Prostate gland (tissue), 2 donors: Measurements from ENCODE around the gene COL4A2.

Experiments
- POLR2A ChIP-seq: fragments of 450-650 bp; IDR thresholded peaks from one replicate; pipeline ENCODE4 v1.6.1; 2016; ENCODE audit warnings: antibody characterized with exemption, mild to moderate bottlenecking
- POLR2AphosphoS5 ChIP-seq: sonication (generic); formaldehyde crosslinking; IDR thresholded peaks from one replicate; pipeline ENCODE4 v1.6.1; 2017; ENCODE audit warnings: antibody characterized with exemption
- TF ChIP-seq, protein P1 (sequence below), 4 experiments: fragments of 200-600 bp in 2 of 4; fragments of 450-650 bp in 2 of 4; sonication (generic) in 2 of 4; IDR thresholded peaks; 1 replicate in 3 of 4; 2 replicates in 1 of 4; pipeline ENCODE4 v1.5.1; 2016 to 2019; ENCODE audit warnings: antibody characterized with exemption in 4 of 4, mild to moderate bottlenecking in 2 of 4, moderate library complexity in 2 of 4

DNA sequence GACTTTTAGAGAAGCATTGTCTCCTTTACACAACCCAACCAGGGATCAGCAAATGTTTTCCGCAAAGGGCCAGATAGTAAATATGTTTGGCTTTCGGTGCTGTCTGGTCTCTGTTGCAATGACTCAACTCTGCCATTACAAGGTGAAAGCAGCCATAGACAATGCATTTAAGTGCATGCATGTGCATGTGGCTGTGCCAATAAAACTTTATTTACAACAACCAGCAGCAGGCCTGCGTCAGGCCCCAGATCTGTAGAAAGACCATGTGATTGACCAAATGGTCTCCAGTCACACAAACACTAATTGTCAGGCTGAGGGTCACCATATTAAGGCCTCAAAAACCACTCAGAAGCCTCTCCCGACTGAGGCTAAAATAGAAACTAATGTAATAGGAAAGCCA lies 246.3 kb downstream of the COL4A2 start:
- TF ChIP-seq POLR2A (no peak), POLR2AphosphoS5 (no peak)
- TF ChIP-seq, protein P1, sequence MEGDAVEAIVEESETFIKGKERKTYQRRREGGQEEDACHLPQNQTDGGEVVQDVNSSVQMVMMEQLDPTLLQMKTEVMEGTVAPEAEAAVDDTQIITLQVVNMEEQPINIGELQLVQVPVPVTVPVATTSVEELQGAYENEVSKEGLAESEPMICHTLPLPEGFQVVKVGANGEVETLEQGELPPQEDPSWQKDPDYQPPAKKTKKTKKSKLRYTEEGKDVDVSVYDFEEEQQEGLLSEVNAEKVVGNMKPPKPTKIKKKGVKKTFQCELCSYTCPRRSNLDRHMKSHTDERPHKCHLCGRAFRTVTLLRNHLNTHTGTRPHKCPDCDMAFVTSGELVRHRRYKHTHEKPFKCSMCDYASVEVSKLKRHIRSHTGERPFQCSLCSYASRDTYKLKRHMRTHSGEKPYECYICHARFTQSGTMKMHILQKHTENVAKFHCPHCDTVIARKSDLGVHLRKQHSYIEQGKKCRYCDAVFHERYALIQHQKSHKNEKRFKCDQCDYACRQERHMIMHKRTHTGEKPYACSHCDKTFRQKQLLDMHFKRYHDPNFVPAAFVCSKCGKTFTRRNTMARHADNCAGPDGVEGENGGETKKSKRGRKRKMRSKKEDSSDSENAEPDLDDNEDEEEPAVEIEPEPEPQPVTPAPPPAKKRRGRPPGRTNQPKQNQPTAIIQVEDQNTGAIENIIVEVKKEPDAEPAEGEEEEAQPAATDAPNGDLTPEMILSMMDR (IDR thresholded peaks at IDR 0.05), result no peak
